GM12891 (cell line): ENCODE data around the gene MYH9.

Source experiments
- PAX5 ChIP-seq: IDR thresholded peaks from 2 replicates; pipeline ENCODE4 v1.6.1; 2011; ENCODE audit warnings: low read length, moderate library complexity, mild to moderate bottlenecking; ENCODE audit not compliant: insufficient read depth, severe bottlenecking
- POLR2A ChIP-seq: IDR thresholded peaks from 2 replicates; pipeline ENCODE4 v1.6.1; 2011; ENCODE audit warnings: low read depth, low read length, control low read depth
- POLR2AphosphoS5 ChIP-seq: IDR thresholded peaks from 2 replicates; pipeline ENCODE4 v1.6.1; 2011; ENCODE audit warnings: low read depth, low read length, control low read depth
- POU2F2 ChIP-seq: IDR thresholded peaks from 2 replicates; pipeline ENCODE4 v1.6.1; 2011; ENCODE audit warnings: low read depth, mild to moderate bottlenecking, control low read depth, low read length, moderate library complexity
- SPI1 ChIP-seq: IDR thresholded peaks from 2 replicates; pipeline ENCODE4 v1.6.1; 2011; ENCODE audit warnings: low read depth, low read length, control low read depth
- TAF1 ChIP-seq: IDR thresholded peaks from 2 replicates; pipeline ENCODE4 v1.6.1; 2011; ENCODE audit warnings: low read depth, low read length, control low read depth

GRCh38 chr22:36302439-36303114 is 85.2 kb downstream of the MYH9 start:
- TF ChIP-seq POLR2AphosphoS5 (no peak), POLR2A (no peak), SPI1 (no peak), TAF1 (no peak), POU2F2 (no peak), PAX5 (no peak)
